ENCODE data around the gene C4A.
"Not testable (repeated sequence)": the region's sequence is repeated elsewhere in the genome, so short reads cannot be mapped to it uniquely, and the experiment has no call there.

The C4A gene

GRCh38 chr6:31958741-31959739 is 22.8 kb upstream of the C4A start, which contains the start of the genes NELFE and SKIC2:
NELFE (minus strand) TSS chr6:31958971; CDS start chr6:31958446, 525 bp downstream.
SKIC2 (plus strand) TSS chr6:31959175; CDS start chr6:31959193, 18 bp downstream.
- peak; percentile 98 for DNase-seq (ENCODE audit: low read depth)

DNA sequence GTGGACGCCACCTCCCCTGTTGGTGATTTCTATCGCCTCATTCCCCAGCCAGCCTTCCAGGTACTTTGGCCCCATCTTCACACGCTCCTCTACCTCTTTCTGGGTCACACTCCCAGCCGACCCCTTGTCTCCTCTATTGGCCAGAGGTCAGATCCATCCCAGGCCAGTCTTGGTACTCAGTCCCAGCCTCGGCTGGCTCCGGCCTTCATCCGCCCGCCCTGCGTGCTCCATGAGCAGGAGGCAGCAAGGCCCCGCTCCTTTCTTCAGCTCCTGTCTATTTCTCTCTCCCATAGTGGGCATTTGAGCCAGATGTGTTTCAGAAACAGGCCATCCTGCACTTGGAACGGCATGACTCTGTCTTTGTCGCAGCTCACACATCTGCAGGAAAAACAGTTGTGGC is 20.2 kb upstream of the C4A start:
- no peak for DNase-seq (ENCODE audit: low read depth)

GRCh38 chr6:31963921-31964320 is 17.9 kb upstream of the C4A start:
- DNase-seq (ENCODE audit: low read depth) = no peak

GRCh38 chr6:31965700-31966099 is 16.2 kb upstream of the C4A start:
- DNase-seq (ENCODE audit: low read depth) = no peak

DNA sequence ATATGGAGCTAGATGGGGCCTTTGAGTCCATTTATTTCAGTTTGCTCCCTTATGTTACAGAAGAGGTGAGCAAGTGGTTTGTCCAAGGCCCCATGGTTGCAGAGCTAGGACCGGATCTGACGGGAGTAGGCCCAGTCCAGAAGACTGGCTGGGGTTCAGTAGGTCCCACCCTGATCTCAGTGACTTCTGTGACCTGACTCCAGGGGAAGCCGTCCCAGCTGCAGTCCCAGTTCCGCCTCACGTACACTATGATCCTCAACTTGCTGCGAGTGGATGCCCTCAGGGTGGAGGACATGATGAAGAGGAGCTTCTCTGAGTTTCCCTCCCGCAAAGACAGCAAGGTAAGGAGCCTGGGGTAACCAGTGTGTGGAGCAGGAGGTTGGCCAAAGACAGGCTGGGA is 15.4 kb upstream of the C4A start:
- no peak for DNase-seq (ENCODE audit: low read depth)

GRCh38 chr6:31966997-31967925 is 14.6 kb upstream of the C4A start:
- no peak for DNase-seq (ENCODE audit: low read depth)

- DNase-seq (ENCODE audit: low read depth) = no peak
Measured at GRCh38 chr6:31967926-31968320, 13.9 kb upstream of the C4A start.

- no peak for DNase-seq (ENCODE audit: low read depth)
Measured at GRCh38 chr6:31968326-31968725, 13.5 kb upstream of the C4A start.

DNA sequence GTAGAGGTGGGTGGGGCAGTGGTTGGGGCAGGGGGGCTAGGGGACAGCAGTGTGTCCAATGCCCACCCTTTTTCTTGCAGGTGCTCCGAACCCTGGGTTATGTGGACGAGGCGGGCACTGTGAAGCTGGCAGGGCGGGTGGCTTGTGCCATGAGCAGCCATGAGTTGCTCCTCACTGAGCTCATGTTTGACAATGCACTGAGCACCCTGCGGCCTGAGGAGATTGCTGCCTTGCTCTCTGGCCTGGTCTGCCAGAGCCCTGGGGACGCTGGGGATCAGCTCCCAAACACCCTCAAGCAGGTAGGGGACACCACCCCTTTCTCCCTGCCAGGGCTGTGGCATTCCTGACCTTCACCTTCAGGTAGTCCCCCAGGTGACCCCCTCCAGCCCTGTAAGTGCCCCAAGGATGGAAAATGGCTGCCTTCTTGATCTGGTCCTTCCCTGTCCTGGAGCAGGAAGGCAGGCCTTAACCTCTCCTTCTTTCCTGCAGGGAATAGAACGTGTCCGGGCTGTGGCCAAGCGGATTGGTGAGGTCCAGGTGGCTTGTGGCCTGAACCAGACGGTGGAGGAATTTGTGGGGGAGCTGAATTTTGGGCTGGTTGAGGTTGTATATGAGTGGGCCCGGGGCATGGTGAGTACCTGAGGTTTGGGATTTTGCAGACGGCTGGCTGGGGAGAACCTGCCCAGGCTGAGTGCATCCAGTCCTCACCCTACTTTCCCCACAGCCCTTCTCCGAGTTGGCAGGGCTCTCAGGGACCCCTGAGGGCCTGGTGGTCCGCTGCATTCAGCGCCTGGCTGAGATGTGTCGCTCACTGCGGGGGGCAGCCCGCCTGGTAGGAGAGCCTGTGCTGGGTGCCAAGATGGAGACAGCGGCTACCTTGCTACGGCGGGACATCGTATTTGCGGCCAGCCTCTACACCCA is 12.8 kb upstream of the C4A start:
- no peak for DNase-seq (ENCODE audit: low read depth)

- no peak for DNase-seq (ENCODE audit: low read depth)
Measured at GRCh38 chr6:31969712-31970603, 11.9 kb upstream of the C4A start.

- no peak for DNase-seq (ENCODE audit: low read depth)
Measured at GRCh38 chr6:31970604-31971271, 11.1 kb upstream of the C4A start.

DNA sequence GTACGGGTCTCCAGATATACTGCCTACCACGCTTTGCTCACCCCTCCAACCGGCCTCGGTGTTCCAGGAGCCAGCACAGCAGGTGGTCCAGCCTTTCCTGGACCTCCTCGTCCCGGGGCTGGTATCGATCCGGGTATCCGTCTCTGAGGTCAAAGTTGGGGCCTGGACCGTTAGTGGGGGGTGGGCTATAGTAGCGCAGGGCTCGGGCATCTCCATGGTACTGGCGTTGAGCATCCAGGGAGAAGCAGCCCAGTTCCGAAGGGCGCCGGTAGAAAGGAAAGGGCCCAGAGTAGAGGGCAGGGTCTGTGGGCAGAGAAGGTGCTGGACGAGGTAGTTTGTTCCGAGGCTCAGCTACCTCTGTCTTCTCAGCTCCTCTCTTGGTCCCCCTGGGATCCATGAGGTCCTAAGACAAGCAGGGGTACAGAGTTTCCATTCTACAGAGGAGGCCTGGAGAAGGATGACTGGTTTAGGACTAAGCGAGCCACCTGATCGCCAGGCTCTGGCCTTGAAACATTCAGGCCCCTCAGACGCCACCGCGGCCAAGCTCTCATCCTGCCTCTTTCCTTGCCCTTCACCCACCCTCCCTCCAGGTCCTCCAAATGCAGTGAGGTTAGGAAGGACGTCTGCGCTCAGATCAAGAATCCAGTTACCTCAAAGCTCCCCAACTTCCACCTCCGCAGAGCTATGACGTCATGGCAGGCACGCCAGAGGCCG is 10.4 kb upstream of the C4A start:
- DNase-seq (ENCODE audit: low read depth) = no peak

DNA sequence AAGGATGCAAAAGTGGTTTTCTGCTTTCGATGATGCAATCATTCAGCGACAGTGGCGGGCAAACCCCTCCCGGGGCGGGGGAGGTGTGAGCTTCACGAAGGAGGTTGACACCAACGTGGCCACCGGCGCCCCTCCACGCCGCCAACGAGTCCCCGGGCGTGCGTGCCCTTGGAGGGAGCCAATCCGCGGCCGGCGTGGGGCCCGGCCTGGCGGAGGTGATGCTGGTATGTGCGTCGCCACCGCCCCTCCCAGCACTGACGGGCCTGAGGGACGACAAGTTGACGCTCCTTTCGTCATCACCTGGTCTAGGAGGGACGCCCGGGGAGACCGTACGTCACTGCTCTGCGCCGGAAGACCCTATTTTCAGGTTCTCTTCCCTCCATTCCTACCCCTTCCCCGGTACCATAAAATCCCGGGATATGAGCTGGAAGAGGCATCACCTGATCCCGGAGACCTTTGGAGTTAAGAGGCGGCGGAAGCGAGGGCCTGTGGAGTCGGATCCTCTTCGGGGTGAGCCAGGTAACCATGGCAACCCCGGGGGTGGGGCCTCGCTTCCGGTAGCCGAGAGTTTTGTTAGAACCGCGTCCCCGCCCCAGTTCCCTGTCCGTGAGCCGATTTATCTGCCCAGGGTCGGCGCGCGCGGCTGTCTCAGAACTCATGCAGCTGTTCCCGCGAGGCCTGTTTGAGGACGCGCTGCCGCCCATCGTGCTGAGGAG is 9.7 kb upstream of the C4A start, which contains the start of gene DXO:
Gene DXO, minus strand, starts transcription at position 146 of the 716 bp plus-strand sequence. CDS start 463 bp downstream, outside the sequence.
- peak; percentile 99 for DNase-seq (ENCODE audit: low read depth)

DNA sequence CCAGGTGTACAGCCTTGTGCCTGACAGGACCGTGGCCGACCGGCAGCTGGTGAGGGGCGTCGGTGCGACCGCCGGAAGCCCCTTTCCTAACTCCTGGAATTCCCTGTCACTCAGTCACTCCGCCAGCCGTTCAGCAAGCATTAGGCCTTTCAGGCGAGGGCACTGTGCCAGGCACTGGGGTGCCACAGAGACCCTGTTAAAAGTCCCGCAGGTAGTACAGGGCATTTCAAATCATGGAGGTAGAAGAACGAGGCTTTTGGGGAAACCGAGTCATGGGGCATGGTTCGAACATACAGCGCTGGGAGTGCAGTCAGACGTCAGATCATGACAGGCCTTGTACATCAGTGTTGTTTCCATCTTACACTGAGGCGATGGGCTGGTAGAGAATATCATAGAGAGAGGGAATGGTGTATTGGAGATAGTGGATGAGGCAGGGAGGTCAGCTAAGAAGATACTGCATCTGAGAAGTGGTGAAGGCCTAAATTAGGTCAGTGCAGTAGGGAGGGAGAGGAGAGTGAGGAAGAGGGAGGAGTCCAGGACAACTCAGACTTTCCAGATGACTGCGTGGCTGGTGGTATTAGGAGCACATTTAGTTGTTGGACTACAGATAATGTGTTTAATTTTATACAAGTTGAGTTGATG is 9.0 kb upstream of the C4A start:
- peak; percentile 65 for DNase-seq (ENCODE audit: low read depth)

DNA sequence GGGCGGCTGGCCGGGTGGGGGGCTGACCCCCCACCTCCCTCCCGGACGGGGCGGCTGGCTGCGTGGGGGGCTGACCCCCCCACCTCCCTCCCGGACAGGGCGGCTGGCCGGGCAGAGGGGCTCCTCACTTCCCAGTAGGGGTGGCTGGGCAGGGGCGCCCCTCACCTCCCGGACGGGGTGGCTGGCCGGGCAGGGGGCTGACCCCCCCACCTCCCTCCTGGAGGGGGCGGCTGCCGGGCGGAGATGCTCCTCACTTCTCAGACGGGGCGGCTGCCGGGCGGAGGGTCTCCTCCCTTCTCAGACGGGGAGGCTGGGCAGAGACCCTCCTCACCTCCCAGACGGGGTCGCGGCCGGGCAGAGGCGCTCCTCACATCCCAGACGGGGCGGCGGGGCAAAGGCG is 5.8 kb upstream of the C4A start:
- not testable (repeated sequence) for DNase-seq (ENCODE audit: low read depth)

DNA sequence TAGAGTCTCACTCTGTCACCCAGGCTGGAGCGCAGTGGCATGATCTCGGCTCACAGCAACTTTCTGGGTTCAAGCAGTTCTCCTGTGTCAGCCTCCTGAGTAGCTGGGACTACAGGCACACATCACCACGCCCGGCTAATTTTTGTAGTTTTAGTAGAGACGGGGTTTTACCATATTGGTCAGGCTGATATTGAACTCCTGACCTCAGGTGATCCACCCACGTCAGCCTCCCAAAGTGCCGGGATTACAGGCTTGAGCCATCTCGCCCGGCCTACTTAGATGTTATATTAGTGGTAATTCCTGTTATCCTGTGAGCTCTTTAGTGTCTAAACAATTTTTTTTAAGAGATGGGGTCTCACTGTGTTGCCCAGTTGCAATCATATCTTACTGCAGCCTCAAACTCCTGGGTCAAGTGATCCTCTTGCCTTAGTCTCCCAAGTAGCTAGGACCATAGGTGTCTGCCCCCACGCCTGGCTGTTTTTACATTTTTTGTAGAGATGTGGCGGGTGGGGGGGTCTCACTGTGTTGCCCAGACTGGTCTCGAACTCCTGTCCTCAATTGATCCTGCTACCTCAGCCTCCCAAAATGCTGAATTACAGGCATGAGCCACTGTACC is 3.9 kb upstream of the C4A start:
- DNase-seq (ENCODE audit: low read depth) = no peak

DNA sequence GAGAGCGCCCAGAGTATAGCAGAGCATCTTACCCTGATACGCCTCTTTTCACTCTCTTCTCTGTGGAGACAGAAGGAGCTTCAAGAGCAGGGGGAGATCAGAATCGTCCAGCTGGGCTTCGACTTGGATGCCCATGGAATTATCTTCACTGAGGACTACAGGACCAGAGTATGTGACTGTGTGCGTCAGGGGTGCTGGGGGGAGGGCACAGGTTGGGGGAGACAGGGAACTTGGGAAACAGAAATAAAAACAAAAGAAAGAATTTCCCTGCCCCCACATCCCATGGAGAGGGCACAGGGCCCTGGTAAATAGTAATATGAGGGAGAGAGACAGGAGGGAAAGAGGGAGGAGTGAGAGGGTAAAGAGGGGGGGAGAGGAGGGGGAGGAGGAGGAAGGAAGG is 3.0 kb upstream of the C4A start:
- DNase-seq (ENCODE audit: low read depth) = no peak
